ENCODE data around the gene WDR64.

WDR64 gene

GRCh38 chr1:241682921-241683320, 30.8 kb downstream of the WDR64 start:
- no peak overlapping the region for H3K4me3 ChIP-seq (ENCODE audit: low read depth, low read length)
- TF ChIP-seq CTCF (IDR thresholded peaks at IDR 0.05; ENCODE audit: borderline replicate concordance, insufficient read depth, low read depth, low read length): no peak

- H3K4me3 ChIP-seq (ENCODE audit: low read depth, low read length): no peak overlapping the region
- TF ChIP-seq CTCF (IDR thresholded peaks at IDR 0.05; ENCODE audit: borderline replicate concordance, insufficient read depth, low read depth, low read length): no peak
These were observed 32.0 kb downstream of the WDR64 start for GRCh38 chr1:241684108-241684507.

- TF ChIP-seq CTCF (IDR thresholded peaks at IDR 0.05; ENCODE audit: borderline replicate concordance, insufficient read depth, low read depth, low read length): no peak
- no peak overlapping the region for H3K4me3 ChIP-seq (ENCODE audit: low read depth, low read length)
These were observed 36.9 kb downstream of the WDR64 start for GRCh38 chr1:241688940-241689368.

- H3K4me3 ChIP-seq (ENCODE audit: low read depth, low read length): no peak overlapping the region
- no peak for TF ChIP-seq CTCF (IDR thresholded peaks at IDR 0.05; ENCODE audit: borderline replicate concordance, insufficient read depth, low read depth, low read length)
These were observed 43.4 kb downstream of the WDR64 start for GRCh38 chr1:241695246-241696171.

- no peak overlapping the region for H3K4me3 ChIP-seq (ENCODE audit: low read depth, low read length)
- TF ChIP-seq CTCF (IDR thresholded peaks at IDR 0.05; ENCODE audit: borderline replicate concordance, insufficient read depth, low read depth, low read length): no peak
These were observed 44.2 kb downstream of the WDR64 start for GRCh38 chr1:241696172-241696814.

GRCh38 chr1:241696815-241697639, 44.9 kb downstream of the WDR64 start:
- no peak for TF ChIP-seq CTCF (IDR thresholded peaks at IDR 0.05; ENCODE audit: borderline replicate concordance, insufficient read depth, low read depth, low read length)
- H3K4me3 ChIP-seq (ENCODE audit: low read depth, low read length): no peak overlapping the region
